Activated CD8-positive, alpha-beta T cell treated with anti-CD3 and anti-CD28 coated beads for 36 hours (primary cell): Measurements from ENCODE around the gene MICA. TPM values are rescaled to one million over a fixed set of nuclear protein-coding genes. Genes with fewer than 3 reads are reported as not detected.

ENCODE experiments used
- ATAC-seq: fragments of 200-7000 bp; cut with Tn5 transposase; one replicate; pipeline ENCODE4 v1.10.0; 2021; ENCODE audit warnings: mild to moderate bottlenecking, moderate library complexity
- CTCF ChIA-PET: fragments of 350-600 bp; sonication (Branson Sonifier 250); formaldehyde crosslinking; loops from one replicate; lab custom pipeline; 2021; ENCODE audit warnings: antibody characterized with exemption; lab: Charles Lee
- POLR2A ChIA-PET: fragments of 350-600 bp; sonication (Branson Sonifier 250); formaldehyde crosslinking; loops from one replicate; lab custom pipeline; 2021; ENCODE audit warnings: antibody characterized with exemption; lab: Charles Lee
- DNase-seq: peaks from one replicate; pipeline ENCODE4 v3.0.0-alpha.2; 2020
- H3K27ac Mint-ChIP-seq: one replicate; pipeline ENCODE4 v1.8.0; 2021; ENCODE audit warnings: mild to moderate bottlenecking, mixed read lengths
- H3K27me3 Mint-ChIP-seq: one replicate; pipeline ENCODE4 v1.8.0; 2021; ENCODE audit warnings: mixed read lengths
- H3K36me3 Mint-ChIP-seq: one replicate; pipeline ENCODE4 v1.8.0; 2021; ENCODE audit warnings: low read depth, mixed read lengths
- H3K4me1 Mint-ChIP-seq: one replicate; pipeline ENCODE4 v1.8.0; 2021; ENCODE audit warnings: low read depth, mixed read lengths
- H3K4me3 Mint-ChIP-seq: one replicate; pipeline ENCODE4 v1.8.0; 2021; ENCODE audit warnings: mild to moderate bottlenecking, moderate library complexity, mixed read lengths
- H3K9me3 Mint-ChIP-seq: one replicate; pipeline ENCODE4 v1.8.0; 2021; ENCODE audit warnings: mixed read lengths
- intact Hi-C: fragments of 100-400 bp; cut with micrococcal nuclease; formaldehyde crosslinking; loops from one replicate; pipeline ENCODE4 v1.10.0; 2022
- total RNA-seq, 2 experiments: library from RNA; stranded (reverse); gene quantifications; one replicate each; pipeline ENCODE4 v1.2.3, GENCODE V29; 2021
- TF ChIP-seq, protein P1 (sequence below): fragments of 200-600 bp; IDR thresholded peaks from one replicate; pipeline ENCODE4 v1.8.0; 2022; ENCODE audit warnings: antibody characterized with exemption, mild to moderate bottlenecking

Gene MICA
- total RNA-seq, 2 experiments from 2014 or later: 5.6 to 6.0 TPM

DNA sequence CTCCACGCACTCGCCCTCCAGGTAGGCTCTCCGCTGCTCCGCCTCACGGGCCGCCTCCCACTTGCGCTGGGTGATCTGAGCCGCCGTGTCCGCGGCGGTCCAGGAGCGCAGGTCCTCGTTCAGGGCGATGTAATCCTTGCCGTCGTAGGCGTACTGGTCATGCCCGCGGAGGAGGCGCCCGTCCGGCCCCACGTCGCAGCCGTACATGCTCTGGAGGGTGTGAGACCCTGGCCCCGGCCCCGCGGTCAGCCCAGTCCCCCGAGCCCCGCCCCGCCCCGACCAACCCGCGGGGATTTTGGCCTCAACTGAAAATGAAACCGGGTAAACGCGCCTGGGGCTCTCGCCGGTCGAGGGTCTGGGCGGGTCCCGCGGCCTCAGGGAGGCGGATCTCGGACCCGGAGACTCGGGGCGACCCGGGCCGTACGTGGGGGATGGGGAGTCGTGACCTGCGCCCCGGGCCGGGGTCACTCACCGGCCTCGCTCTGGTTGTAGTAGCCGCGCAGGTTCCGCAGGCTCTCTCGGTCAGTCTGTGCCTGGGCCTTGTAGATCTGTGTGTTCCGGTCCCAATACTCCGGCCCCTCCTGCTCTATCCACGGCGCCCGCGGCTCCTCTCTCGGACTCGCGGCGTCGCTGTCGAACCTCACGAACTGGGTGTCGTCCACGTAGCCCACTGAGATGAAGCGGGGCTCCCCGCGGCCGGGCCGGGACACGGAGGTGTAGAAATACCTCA lies 47.0 kb upstream of the MICA start:
- DNase-seq: peak; percentile 52
- peaks cover 2% of the 10 kb centered on the region for H3K9me3 Mint-ChIP-seq
- CTCF ChIA-PET: no interaction called here

DNA sequence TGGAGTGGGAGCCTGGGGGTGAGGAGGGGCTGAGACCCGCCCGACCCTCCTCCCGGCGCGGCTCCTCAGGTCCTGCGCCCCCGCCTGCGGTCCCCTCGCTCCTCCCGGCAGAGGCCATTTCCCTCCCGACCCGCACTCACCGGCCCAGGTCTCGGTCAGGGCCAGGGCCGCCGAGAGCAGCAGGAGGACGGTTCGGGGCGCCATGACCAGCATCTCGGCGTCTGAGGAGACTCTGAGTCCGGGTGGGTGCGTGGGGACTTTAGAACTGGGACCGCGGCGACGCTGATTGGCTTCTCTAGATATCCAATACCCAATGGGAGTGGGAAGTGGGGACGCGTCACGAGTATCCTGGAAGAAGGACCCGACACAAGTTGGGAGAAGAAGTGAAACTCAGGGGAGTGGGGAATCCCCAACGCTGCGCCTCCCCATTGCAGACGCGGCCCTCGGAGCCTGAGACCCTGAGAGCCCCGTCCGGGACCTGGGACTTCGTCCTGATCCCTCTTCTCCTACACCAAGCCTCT lies 46.4 kb upstream of the MICA start, which contains the start of gene HLA-B:
TSS of gene HLA-B (minus strand) at position 234 of the 521 bp plus-strand sequence. CDS start at position 213, 21 bp downstream.
- intact Hi-C loops: no loop called here
- Mint-ChIP-seq H3K4me3 (peak within 1 kb of the TSS; percentile 90), H3K27me3 (no peaks in the 10 kb centered on the region), H3K9me3 (peaks cover 2% of the 10 kb centered on the region), H3K27ac (peak within 1 kb of the TSS; percentile 100), H3K36me3 (peaks cover 49% of the 10 kb centered on the region), H3K4me1 (peaks cover 45% of the 10 kb centered on the region)
- CTCF ChIA-PET: interaction anchor here (1.0 kb wide), 1 partner anchor 9 kb away, joined by 3 read pairs; no protein-coding TSS in a partner anchor
- ATAC-seq (peak; percentile 84), DNase-seq (peak; percentile 90)
- TF ChIP-seq, protein P1, sequence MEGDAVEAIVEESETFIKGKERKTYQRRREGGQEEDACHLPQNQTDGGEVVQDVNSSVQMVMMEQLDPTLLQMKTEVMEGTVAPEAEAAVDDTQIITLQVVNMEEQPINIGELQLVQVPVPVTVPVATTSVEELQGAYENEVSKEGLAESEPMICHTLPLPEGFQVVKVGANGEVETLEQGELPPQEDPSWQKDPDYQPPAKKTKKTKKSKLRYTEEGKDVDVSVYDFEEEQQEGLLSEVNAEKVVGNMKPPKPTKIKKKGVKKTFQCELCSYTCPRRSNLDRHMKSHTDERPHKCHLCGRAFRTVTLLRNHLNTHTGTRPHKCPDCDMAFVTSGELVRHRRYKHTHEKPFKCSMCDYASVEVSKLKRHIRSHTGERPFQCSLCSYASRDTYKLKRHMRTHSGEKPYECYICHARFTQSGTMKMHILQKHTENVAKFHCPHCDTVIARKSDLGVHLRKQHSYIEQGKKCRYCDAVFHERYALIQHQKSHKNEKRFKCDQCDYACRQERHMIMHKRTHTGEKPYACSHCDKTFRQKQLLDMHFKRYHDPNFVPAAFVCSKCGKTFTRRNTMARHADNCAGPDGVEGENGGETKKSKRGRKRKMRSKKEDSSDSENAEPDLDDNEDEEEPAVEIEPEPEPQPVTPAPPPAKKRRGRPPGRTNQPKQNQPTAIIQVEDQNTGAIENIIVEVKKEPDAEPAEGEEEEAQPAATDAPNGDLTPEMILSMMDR: no peak
- POLR2A ChIA-PET: interaction anchor here (0.7 to 3.6 kb wide), 3 partner anchors 84 to 157 kb away, joined by 3 to 17 read pairs (median 5); no protein-coding TSS in a partner anchor

More for the DNA sequence above, 47.0 kb upstream of the MICA start:
- POLR2A ChIA-PET: interaction anchor here (0.6 to 4.6 kb wide), 5 partner anchors 84 to 263 kb away, joined by 3 to 52 read pairs (median 17); no protein-coding TSS in a partner anchor
- Mint-ChIP-seq H3K27me3 (no peaks in the 10 kb centered on the region), H3K36me3 (peaks cover 49% of the 10 kb centered on the region), H3K4me1 (peaks cover 50% of the 10 kb centered on the region), H3K27ac (peak overlapping the region; percentile 100), H3K4me3 (peak overlapping the region; percentile 90)
- ATAC-seq: peak; percentile 7
- intact Hi-C loops: no loop called here
- TF ChIP-seq, protein P1: no peak

DNA sequence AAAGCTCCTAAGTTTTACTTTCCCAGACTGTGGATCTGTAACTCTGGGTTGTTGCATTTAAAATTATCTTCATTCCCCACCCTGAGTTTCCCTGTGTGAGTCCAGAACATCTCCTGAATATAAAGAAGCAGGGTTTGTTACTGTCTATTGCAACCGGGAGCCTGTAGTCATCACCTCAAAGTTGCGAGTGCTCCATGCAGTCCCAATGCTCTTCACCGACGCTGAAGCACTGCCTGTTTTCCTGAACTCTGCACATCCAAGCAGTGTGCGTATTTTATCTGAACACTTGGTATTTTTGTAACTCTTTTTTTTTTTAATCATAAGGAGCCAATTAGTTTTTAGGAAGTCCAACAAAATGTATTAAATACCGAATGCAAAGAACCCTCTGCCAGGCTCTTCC lies 45.5 kb upstream of the MICA start:
- Mint-ChIP-seq H3K4me3 (peak overlapping the region; percentile 90), H3K27ac (peak overlapping the region; percentile 100), H3K36me3 (peaks cover 40% of the 10 kb centered on the region), H3K9me3 (peaks cover 2% of the 10 kb centered on the region), H3K4me1 (peaks cover 36% of the 10 kb centered on the region), H3K27me3 (no peaks in the 10 kb centered on the region)
- no peak for ATAC-seq
- TF ChIP-seq, protein P1: no peak
- CTCF ChIA-PET: interaction anchor here (1.0 to 1.1 kb wide), 2 partner anchors 9 kb away, joined by 3 to 4 read pairs; no protein-coding TSS in a partner anchor
- intact Hi-C loops: no loop called here
- no peak for DNase-seq
- POLR2A ChIA-PET: interaction anchor here (0.5 to 1.0 kb wide), 4 partner anchors 61 to 158 kb away, joined by 3 to 5 read pairs (median 4); no protein-coding TSS in a partner anchor

DNA sequence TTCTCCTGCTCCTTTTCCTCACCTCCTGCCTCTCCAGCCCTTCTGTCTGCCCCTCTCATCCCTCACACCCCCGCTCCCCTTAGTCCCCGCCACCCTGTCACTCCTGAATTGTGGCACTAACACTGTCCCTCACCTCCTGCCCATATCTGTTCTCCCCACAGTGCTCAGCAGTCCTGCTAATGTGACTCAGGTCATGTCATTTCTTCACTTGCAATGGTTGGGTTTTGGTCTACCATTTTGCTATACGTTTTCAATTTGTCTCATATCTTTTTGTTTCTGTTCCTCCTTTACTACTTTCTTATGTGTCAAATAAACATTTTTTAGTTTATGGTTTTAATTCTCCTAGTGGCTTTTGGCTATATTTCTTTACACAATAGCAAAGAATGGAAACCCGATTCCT lies 45.1 kb upstream of the MICA start:
- H3K9me3 Mint-ChIP-seq: peaks cover 2% of the 10 kb centered on the region
- ChIA-PET POLR2A (interaction anchor here (0.5 to 1.0 kb wide), 3 partner anchors 61 to 160 kb away, joined by 3 to 4 read pairs (median 3); no protein-coding TSS in a partner anchor), CTCF (interaction anchor here (1.1 kb wide), 1 partner anchor 8 kb away, joined by 4 read pairs; no protein-coding TSS in a partner anchor)
- ATAC-seq (no peak), DNase-seq (no peak)
- H3K36me3 Mint-ChIP-seq: peaks cover 36% of the 10 kb centered on the region
- TF ChIP-seq, protein P1: no peak
- H3K4me3 Mint-ChIP-seq: peak overlapping the region; percentile 90
- H3K4me1 Mint-ChIP-seq: peaks cover 32% of the 10 kb centered on the region
- intact Hi-C loops: no loop called here
- no peaks in the 10 kb centered on the region for H3K27me3 Mint-ChIP-seq
- H3K27ac Mint-ChIP-seq: peak overlapping the region; percentile 100
